Astrocyte of the cerebellum (primary cell): ENCODE measurements around the gene POC1A.

ENCODE experiments used
- DNase-seq: peaks from one replicate; pipeline ENCODE4 v3.0.0-alpha.2; 2011; ENCODE audit warnings: low read depth
- H3K4me3 ChIP-seq: 2 replicates; pipeline ENCODE4 v1.5.1; 2011; ENCODE audit warnings: mild to moderate bottlenecking, low read depth, low read length, moderate library complexity
- CTCF ChIP-seq: IDR thresholded peaks from 2 replicates; pipeline ENCODE4 v1.5.1; 2012; ENCODE audit warnings: low read length, low read depth, moderate library complexity, mild to moderate bottlenecking; ENCODE audit errors: missing control alignments
- in situ Hi-C: cut with HindIII; loops from 2 replicates; pipeline ENCODE4 v1.10.0; 2017; ENCODE audit warnings: low sequenced_read_pairs

Gene POC1A

GRCh38 chr3:52092271-52092660 lies 62.0 kb downstream of the POC1A start:
- no peak for DNase-seq
- no peak for TF ChIP-seq CTCF
- H3K4me3 ChIP-seq: no peak overlapping the region
- in situ Hi-C loops: loop anchor here (5.0 kb wide), 3 partner anchors 45 to 100 kb away; no protein-coding TSS in a partner anchor

GRCh38 chr3:52091586-52092270 lies 62.5 kb downstream of the POC1A start:
- no peak overlapping the region for H3K4me3 ChIP-seq
- no peak for DNase-seq
- no peak for TF ChIP-seq CTCF
- in situ Hi-C loops: loop anchor here (5.0 kb wide), 3 partner anchors 44 to 99 kb away; no protein-coding TSS in a partner anchor

- no peak overlapping the region for H3K4me3 ChIP-seq
- no peak for DNase-seq
- in situ Hi-C loops: loop anchor here (5.0 kb wide), 3 partner anchors 44 to 99 kb away; no protein-coding TSS in a partner anchor
- peak; percentile 9 for TF ChIP-seq CTCF
Observed at GRCh38 chr3:52090933-52091468, 63.2 kb downstream of the POC1A start.

GRCh38 chr3:52090131-52090932 lies 63.9 kb downstream of the POC1A start:
- H3K4me3 ChIP-seq: no peak overlapping the region
- in situ Hi-C loops: loop anchor here (5.0 kb wide), 3 partner anchors 43 to 98 kb away; no protein-coding TSS in a partner anchor
- TF ChIP-seq CTCF: no peak
- peak; percentile 96 for DNase-seq

GRCh38 chr3:52089691-52090090 lies 64.5 kb downstream of the POC1A start:
- no peak for DNase-seq
- H3K4me3 ChIP-seq: no peak overlapping the region
- in situ Hi-C loops: loop anchor here (5.0 kb wide), 3 partner anchors 42 to 97 kb away; no protein-coding TSS in a partner anchor
- no peak for TF ChIP-seq CTCF
